LoVo (cell line): ENCODE measurements around the gene GABBR2.
"Not testable (repeated sequence)": the region's sequence is repeated elsewhere in the genome, so short reads cannot be mapped to it uniquely, and the experiment has no call there.

ENCODE experiments used
- DNase-seq: peaks from one replicate; pipeline ENCODE4 v3.0.0-alpha.2; 2016; ENCODE audit warnings: low spot score

Gene GABBR2

GRCh38 chr9:98593354-98594253 lies 115.1 kb downstream of the GABBR2 start:
- no peak for DNase-seq

GRCh38 chr9:98591696-98592095 lies 117.0 kb downstream of the GABBR2 start:
- DNase-seq = no peak

DNA sequence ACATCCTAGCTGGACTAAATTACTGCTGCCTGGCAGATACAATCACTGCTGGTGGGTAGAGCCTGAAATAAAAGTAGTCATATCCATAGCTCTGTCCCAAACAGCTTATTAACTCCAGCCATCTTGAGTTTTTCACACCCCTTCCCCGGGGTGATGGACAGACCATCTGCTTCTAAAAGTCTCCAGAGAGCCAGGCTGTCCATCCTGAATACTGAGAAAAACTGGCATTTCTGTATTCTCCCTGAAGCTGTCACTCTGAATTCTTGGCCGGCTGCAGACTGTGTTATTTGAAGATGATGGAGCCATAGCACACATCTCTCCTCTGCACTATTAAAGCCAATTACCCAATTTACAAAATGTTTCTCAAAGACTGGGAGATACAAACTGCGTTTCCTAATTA lies 118.6 kb downstream of the GABBR2 start:
- no peak for DNase-seq

GRCh38 chr9:98589102-98589501 lies 119.6 kb downstream of the GABBR2 start:
- DNase-seq = no peak

DNA sequence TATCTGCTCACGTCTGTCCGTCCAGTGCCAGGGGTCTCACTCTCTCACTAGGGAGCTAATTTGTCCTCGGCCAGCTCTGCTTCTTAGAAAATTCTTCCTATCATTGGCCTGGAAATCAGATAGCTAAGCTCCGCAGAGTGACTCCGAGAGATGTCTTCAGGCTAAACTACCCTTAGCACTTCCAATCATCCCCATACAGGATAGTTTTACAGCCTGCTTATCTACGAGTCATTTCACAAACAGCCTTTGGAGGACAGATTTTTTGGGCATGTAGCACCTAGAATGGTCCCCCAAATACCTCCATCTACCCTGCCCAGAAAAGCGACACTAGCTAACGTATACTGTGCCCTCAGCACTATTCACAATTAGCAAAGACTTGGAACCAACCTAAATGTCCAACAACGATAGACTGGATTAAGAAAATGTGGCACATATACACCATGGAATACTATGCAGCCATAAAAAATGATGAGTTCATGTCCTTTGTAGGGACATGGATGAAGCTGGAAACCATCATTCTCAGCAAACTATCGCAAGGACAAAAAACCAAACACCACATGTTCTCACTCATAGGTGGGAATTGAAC lies 123.8 kb downstream of the GABBR2 start:
- DNase-seq = not testable (repeated sequence)

- no peak for DNase-seq
Observed at GRCh38 chr9:98584059-98584458, 124.7 kb downstream of the GABBR2 start.

DNA sequence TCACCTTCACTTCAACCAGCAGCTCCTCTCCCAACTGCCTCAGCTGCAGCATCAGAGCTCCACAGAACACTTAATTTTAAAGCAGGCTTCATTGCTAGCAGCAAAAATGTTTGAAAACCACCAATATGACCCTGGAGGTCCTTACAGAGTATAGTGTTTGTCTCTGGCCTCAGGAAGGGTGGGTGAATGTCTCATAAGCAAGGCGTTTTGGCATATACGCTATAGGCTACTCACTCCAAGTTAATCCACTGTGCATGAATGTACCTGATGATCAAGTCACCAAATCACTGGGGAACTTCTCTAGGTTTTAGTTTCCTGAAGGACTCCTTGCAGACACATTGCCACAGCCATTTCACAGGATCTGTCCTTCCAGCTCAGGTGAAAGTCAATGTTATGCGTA lies 125.3 kb downstream of the GABBR2 start:
- no peak for DNase-seq

DNA sequence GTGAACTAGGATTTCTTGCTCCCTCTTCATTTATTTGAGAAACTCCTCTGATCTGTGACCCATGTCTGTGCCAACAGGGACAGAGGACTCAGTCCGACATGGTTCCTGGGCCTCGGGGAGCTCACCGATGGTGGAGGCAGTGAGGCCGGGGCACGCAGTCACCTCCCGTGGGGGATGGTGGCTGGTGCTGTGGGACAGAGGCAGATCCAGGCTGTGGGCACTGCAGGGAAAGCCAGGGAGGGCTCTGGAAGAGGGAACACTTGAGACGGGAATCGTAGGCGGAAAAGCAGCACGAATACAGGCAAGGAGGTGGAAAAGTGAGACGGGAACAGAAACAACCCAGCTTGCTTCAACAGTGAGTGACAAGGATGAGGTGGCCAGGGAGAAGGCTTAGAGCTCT lies 127.8 kb downstream of the GABBR2 start:
- no peak for DNase-seq

- DNase-seq = no peak
Observed at GRCh38 chr9:98579700-98580099, 129.0 kb downstream of the GABBR2 start.

- no peak for DNase-seq
Observed at GRCh38 chr9:98577446-98577845, 131.3 kb downstream of the GABBR2 start.

DNA sequence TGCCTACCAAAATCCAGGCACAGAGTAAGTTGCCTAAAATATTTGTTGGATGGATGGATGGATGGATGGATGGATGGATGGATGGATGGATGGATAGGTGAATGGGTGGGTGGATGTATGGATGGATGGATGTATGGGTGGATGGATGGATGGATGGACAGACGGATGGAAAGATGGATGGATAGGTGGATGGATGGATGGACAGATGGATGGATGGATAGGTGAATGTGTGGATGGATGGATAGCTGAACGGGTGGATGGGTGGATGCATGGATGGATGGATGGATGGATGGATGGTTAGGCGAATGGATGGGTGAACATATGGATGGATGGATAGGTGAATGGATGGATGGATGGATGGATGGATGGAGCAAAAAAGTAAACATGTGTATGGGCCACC lies 131.9 kb downstream of the GABBR2 start:
- DNase-seq = no peak

- no peak for DNase-seq
Observed at GRCh38 chr9:98576354-98576753, 132.4 kb downstream of the GABBR2 start.

DNA sequence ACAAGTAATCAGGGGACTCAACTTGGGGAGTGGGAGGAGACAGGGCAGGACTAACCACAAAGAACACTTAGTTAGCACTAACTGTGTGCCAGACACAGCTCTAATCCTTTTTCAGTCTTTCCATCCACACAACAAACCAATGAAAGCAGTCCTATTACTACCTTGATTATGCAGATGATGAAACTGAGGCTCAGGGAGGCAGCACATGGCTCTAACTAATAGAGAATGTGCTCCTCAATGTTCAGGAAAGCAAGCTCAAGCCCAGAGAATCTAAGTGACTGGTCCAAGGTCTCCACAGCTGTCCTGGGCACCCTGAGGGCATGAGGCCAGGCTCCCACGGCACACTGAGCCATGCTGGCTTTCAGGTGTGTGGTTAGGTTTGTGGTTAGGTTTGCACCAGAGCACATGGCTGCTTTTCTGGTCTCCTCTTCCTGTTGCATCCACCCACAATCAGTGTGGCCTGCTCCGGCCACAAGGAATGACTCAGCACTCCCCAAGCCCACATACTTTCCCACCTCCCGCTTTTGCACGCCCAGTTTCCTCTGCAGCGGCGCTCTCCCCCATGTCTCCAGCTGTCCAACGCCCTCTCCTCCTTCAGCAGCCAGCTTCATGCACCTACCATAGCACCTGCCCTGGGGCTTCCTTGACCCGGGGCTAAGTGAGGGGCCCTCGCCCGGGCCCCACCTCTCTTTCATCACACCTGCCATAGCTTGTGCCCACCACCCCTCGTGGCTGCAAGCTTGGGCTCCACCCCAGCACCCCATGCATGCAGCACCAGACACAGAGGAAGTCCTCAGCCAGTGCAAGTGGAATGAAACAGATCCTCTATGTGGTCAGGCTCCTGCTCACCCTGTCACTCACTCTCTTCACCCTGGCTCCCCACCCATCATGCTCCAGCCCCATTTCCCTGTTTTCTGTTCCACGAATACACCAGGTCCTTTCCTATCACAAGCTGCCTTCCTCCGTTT lies 133.1 kb downstream of the GABBR2 start:
- peak; percentile 38 for DNase-seq

- no peak for DNase-seq
Observed at GRCh38 chr9:98573749-98574278, 134.9 kb downstream of the GABBR2 start.

GRCh38 chr9:98572796-98573195 lies 135.9 kb downstream of the GABBR2 start:
- no peak for DNase-seq

DNA sequence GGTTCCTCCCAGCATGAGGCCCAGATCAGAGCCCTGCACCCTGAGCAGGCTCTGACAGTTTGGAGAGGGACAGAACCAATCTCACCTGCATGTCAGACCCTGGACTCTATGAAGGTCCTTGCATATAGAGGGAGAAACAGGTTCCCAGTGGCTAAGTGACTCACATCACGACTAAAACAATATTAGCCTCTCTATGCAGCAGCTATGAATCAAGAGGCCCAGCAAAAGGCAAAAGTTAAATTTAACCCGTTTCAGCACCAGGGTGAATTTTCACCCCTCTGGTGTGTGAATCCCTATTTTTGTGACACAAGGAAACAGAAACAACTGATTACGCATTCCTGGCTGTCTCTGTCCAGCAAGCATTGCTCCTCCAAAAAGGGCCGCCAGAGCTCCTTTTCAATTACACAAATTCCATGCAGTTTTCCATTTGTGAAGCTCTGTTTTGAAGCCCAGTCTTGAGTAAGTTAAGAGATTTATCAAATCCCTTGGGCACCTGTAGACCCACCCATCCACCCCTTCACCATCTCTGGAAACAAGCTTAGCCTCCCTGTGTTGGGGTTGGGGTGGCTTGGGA lies 136.6 kb downstream of the GABBR2 start:
- DNase-seq = no peak

DNA sequence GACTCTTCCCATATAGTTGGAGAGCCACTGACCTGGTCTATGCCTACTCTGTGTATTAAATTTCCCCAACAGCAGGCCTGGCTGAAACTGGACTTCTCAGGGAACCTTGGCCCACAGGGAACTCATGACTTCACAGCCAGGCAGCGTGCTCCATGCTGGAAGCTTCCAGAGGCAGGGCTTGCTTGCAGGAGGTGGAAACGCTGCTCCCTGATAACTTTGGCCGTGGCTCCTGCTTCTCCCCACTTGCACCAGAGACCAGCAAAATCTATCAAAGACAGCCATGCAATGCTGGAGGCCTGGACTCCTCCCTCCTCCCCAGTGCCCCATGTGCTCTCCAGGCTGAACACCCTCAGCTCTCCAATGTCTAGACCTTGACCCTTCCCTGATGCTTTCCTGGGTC lies 137.1 kb downstream of the GABBR2 start:
- DNase-seq = no peak

DNA sequence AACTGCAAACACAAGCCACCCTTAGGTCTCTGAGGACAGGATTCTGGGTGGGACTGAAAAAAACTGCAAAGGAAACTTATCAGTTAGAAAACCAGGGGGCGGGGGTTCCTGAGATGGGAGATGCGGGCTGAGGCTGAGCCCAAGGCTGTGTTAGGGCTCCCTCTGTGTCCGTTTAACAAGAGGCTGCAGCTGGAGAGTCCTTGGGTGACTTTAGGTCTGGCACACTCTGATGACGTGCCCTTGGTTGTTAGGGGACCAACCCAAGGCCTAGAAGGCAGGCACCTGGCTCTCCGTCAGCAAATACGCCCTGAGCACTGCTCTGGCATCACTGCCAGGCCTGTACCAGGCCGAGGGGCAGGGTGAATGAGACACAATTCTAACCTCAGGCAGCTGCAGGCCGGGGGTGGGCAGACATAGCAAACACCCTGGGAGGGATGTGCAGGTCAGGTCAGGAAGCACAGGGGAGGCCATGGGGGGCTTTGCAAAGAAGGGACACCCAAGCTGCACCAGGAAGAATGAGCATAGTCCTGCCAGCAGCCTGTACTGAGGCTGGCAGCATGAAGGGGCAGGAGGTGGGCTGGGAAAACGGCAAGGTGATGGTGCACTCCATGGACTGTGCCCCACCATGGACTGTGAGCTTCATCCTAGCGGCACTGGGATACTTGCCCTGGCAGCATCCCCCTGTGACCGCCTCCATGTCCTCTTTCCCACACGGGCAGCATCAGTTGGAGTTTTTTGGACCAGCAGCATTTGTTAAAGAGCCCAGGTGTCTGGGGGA lies 137.9 kb downstream of the GABBR2 start:
- DNase-seq = no peak

GRCh38 chr9:98570055-98570454 lies 138.7 kb downstream of the GABBR2 start:
- no peak for DNase-seq

- DNase-seq = no peak
Observed at GRCh38 chr9:98569491-98569890, 139.2 kb downstream of the GABBR2 start.

GRCh38 chr9:98568909-98569469 lies 139.7 kb downstream of the GABBR2 start:
- no peak for DNase-seq
